H9 (cell line): ENCODE measurements around the gene SLC25A48. TPM values are rescaled to one million over a fixed set of nuclear protein-coding genes. Genes with fewer than 3 reads are reported as not detected.

Source experiments
- DNase-seq: peaks from one replicate; pipeline ENCODE4 v3.0.0-alpha.2; 2017
- H2AFZ ChIP-seq: one replicate; pipeline ENCODE4 v1.6.1; 2013; ENCODE audit warnings: mild to moderate bottlenecking, low read length, control low read depth, moderate library complexity
- H2AK5ac ChIP-seq: 2 replicates; pipeline ENCODE4 v1.6.1; 2013; ENCODE audit warnings: low read length, control low read depth, mixed read lengths; ENCODE audit not compliant: insufficient read length
- H2BK120ac ChIP-seq: one replicate; pipeline ENCODE4 v1.6.1; 2013; ENCODE audit warnings: low read depth, mild to moderate bottlenecking, low read length, control low read depth, inconsistent platforms; ENCODE audit not compliant: poor library complexity, severe bottlenecking
- H2BK12ac ChIP-seq: 2 replicates; pipeline ENCODE4 v1.6.1; 2013; ENCODE audit warnings: low read length, control low read depth, mixed read lengths, low read depth; ENCODE audit not compliant: insufficient read length
- H2BK15ac ChIP-seq: 2 replicates; pipeline ENCODE4 v1.6.1; 2013; ENCODE audit warnings: low read depth, low read length, control low read depth
- H2BK20ac ChIP-seq: one replicate; pipeline ENCODE4 v1.6.1; 2013; ENCODE audit warnings: low read depth, mild to moderate bottlenecking, low read length, control low read depth, inconsistent platforms; ENCODE audit not compliant: poor library complexity, severe bottlenecking
- H2BK5ac ChIP-seq: 2 replicates; pipeline ENCODE4 v1.6.1; 2013; ENCODE audit warnings: low read length, control low read depth, mixed read lengths; ENCODE audit not compliant: insufficient read length
- H3K14ac ChIP-seq: 2 replicates; pipeline ENCODE4 v1.6.1; 2013; ENCODE audit warnings: low read length, control low read depth; ENCODE audit not compliant: insufficient read depth
- H3K18ac ChIP-seq: 2 replicates; pipeline ENCODE4 v1.6.1; 2013; ENCODE audit warnings: low read depth, mild to moderate bottlenecking, mixed read lengths, low read length, control low read depth; ENCODE audit not compliant: insufficient read length
- H3K23ac ChIP-seq: 2 replicates; pipeline ENCODE4 v1.6.1; 2013; ENCODE audit warnings: low read length, control low read depth, mixed read lengths, low read depth; ENCODE audit not compliant: insufficient read length
- H3K23me2 ChIP-seq: 2 replicates; pipeline ENCODE4 v1.6.1; 2013; ENCODE audit warnings: low read depth, mild to moderate bottlenecking, mixed read lengths, low read length, control low read depth; ENCODE audit not compliant: insufficient read length, poor library complexity, severe bottlenecking
- H3K27ac ChIP-seq: 2 replicates; pipeline ENCODE4 v1.5.1; 2013; ENCODE audit warnings: low read length, control low read depth, mixed read lengths, low read depth; ENCODE audit not compliant: insufficient read length
- H3K27me3 ChIP-seq: 2 replicates; pipeline ENCODE4 v1.6.1; 2013; ENCODE audit warnings: low read length, control low read depth, inconsistent platforms; ENCODE audit not compliant: insufficient read depth
- H3K4ac ChIP-seq: 2 replicates; pipeline ENCODE4 v1.6.1; 2013; ENCODE audit warnings: low read depth, mild to moderate bottlenecking, control low read depth, inconsistent platforms, low read length, moderate library complexity
- H3K4me1 ChIP-seq: 2 replicates; pipeline ENCODE4 v1.6.1; 2013; ENCODE audit warnings: low read length, control low read depth, inconsistent platforms; ENCODE audit not compliant: insufficient read depth
- H3K4me2 ChIP-seq: 2 replicates; pipeline ENCODE4 v1.6.1; 2013; ENCODE audit warnings: low read length, control low read depth, mixed read lengths; ENCODE audit not compliant: insufficient read length, insufficient read depth
- H3K56ac ChIP-seq: 2 replicates; pipeline ENCODE4 v1.6.1; 2013; ENCODE audit warnings: low read depth, mild to moderate bottlenecking, mixed read lengths, low read length, control low read depth; ENCODE audit not compliant: insufficient read length
- H3K79me1 ChIP-seq: 2 replicates; pipeline ENCODE4 v1.6.1; 2013; ENCODE audit warnings: low read depth, mild to moderate bottlenecking, moderate library complexity, low read length, control low read depth, inconsistent platforms; ENCODE audit not compliant: insufficient read depth, poor library complexity, severe bottlenecking
- H3K79me2 ChIP-seq: 2 replicates; pipeline ENCODE4 v1.6.1; 2013; ENCODE audit warnings: low read length, control low read depth, inconsistent platforms; ENCODE audit not compliant: insufficient read depth
- H3K9ac ChIP-seq: 2 replicates; pipeline ENCODE4 v1.6.1; 2013; ENCODE audit warnings: low read length, control low read depth, mixed read lengths; ENCODE audit not compliant: insufficient read length; ENCODE audit errors: extremely low read depth
- H3K9me3 ChIP-seq: one replicate; pipeline ENCODE4 v1.6.1; 2013; ENCODE audit warnings: low read depth, low read length, inconsistent platforms; ENCODE audit not compliant: control insufficient read depth
- H3T11ph ChIP-seq: one replicate; pipeline ENCODE4 v1.6.1; 2013; ENCODE audit warnings: mild to moderate bottlenecking, low read length, control low read depth, inconsistent platforms
- H4K20me1 ChIP-seq: one replicate; pipeline ENCODE4 v1.6.1; 2013; ENCODE audit not compliant: control insufficient read depth, insufficient read length, insufficient read depth
- H4K5ac ChIP-seq: 2 replicates; pipeline ENCODE4 v1.6.1; 2013; ENCODE audit warnings: low read depth, mild to moderate bottlenecking, mixed read lengths, low read length, control low read depth; ENCODE audit not compliant: insufficient read length
- H4K8ac ChIP-seq: replicated peaks from 2 replicates; pipeline ENCODE4 v1.6.1; 2013; ENCODE audit warnings: low read length, control low read depth, mixed read lengths, low read depth; ENCODE audit not compliant: insufficient read length
- H4K91ac ChIP-seq: 2 replicates; pipeline ENCODE4 v1.6.1; 2013; ENCODE audit warnings: low read depth, mild to moderate bottlenecking, moderate library complexity, mixed read lengths, low read length, control low read depth; ENCODE audit not compliant: insufficient read length
- H3K27ac Mint-ChIP-seq, 3 experiments: 2 replicates in 2 of 3; 3 replicates in 1 of 3; pipeline ENCODE4 v1.8.0; 2020 to 2021; ENCODE audit warnings: mixed read lengths in 3 of 3, mild to moderate bottlenecking in 1 of 3, moderate library complexity in 1 of 3
- H3K27me3 Mint-ChIP-seq: 2 replicates; pipeline ENCODE4 v1.8.0; 2021; ENCODE audit warnings: low read depth, mild to moderate bottlenecking, moderate library complexity, mixed read lengths
- H3K36me3 Mint-ChIP-seq, 3 experiments: 2 replicates in 2 of 3; 3 replicates in 1 of 3; pipeline ENCODE4 v1.8.0; 2020 to 2021; ENCODE audit warnings: low read depth in 3 of 3, mixed read lengths in 3 of 3; ENCODE audit not compliant: insufficient read depth in 1 of 3
- H3K4me1 Mint-ChIP-seq, 2 experiments: 2 replicates each; pipeline ENCODE4 v1.8.0; 2020; ENCODE audit warnings: mixed read lengths in 2 of 2
- H3K4me3 Mint-ChIP-seq, 2 experiments: 2 replicates in 1 of 2; 3 replicates in 1 of 2; pipeline ENCODE4 v1.8.0; 2020 to 2021; ENCODE audit warnings: mild to moderate bottlenecking in 2 of 2, mixed read lengths in 2 of 2, moderate library complexity in 1 of 2
- H3K9me3 Mint-ChIP-seq, 2 experiments: 2 replicates in 1 of 2; 3 replicates in 1 of 2; pipeline ENCODE4 v1.8.0; 2020; ENCODE audit warnings: mild to moderate bottlenecking in 2 of 2, mixed read lengths in 2 of 2, moderate library complexity in 1 of 2
- WGBS: extraction: QIAGEN DNeasy Blood & Tissue Kit; methylation state at CpG from one replicate; pipeline ENCODE4 v1.1.7; 2013; ENCODE audit warnings: missing lambda C conversion rate, low lambda C conversion rate, mixed read lengths; ENCODE audit not compliant: insufficient read length; ENCODE audit errors: extremely low coverage; 5-methylcytosine and 5-hydroxymethylcytosine counted together
- total RNA-seq: library from RNA; stranded (reverse); gene quantifications from 2 replicates; pipeline ENCODE4 v1.2.1, GENCODE V29; 2021
- TF ChIP-seq, protein P1 (sequence below): fragments of 200-600 bp; sonication (generic); conservative IDR thresholded peaks from 3 replicates; pipeline ENCODE4 v1.8.0; 2021; ENCODE audit warnings: antibody characterized with exemption, mild to moderate bottlenecking

SLC25A48 gene
- total RNA-seq, 1 experiment from 2014 or later: 0.66 TPM

DNA sequence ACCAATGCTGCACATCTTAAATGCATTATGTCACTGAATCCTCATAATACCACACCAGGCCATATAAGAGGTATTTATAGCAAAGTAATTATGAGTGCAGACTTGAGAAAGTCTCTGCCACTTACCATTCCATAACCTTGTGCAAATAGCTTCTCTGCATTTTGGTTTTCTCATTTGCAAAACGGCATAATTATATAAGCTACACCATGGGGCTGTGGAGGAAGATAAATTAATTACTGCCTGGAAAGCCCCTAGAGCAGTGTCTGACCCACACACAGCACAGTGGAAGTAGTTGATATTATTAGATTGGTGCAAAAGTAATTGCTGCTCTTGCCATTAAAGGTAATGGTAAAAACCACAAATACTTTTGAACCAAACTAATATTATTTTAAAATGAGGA, 70.7 kb downstream of the SLC25A48 start:
- no peak overlapping the region for H2AK5ac ChIP-seq
- no peak overlapping the region for H3K27ac ChIP-seq
- H2BK5ac ChIP-seq: no peak overlapping the region
- Mint-ChIP-seq H3K9me3 (no peaks in the 10 kb centered on the region), H3K36me3 (no peaks in the 10 kb centered on the region), H3K27me3 (peaks cover 56% of the 10 kb centered on the region), H3K4me1 (no peaks in the 10 kb centered on the region), H3K4me3 (no peak overlapping the region), H3K27ac (no peak overlapping the region)
- no peaks in the 10 kb centered on the region for H3K9me3 ChIP-seq
- WGBS: no CpG with 5 or more reads among the region's 1 CpG
- no peak overlapping the region for H4K5ac ChIP-seq
- no peak overlapping the region for H4K8ac ChIP-seq
- H3T11ph ChIP-seq: no peak overlapping the region
- H3K27me3 ChIP-seq: no peaks in the 10 kb centered on the region
- H2BK12ac ChIP-seq: no peak overlapping the region
- H3K4me1 ChIP-seq: no peaks in the 10 kb centered on the region
- no peak overlapping the region for H3K18ac ChIP-seq
- H3K23me2 ChIP-seq: no peaks in the 10 kb centered on the region
- no peaks in the 10 kb centered on the region for H3K79me2 ChIP-seq
- no peaks in the 10 kb centered on the region for H4K20me1 ChIP-seq
- H3K14ac ChIP-seq: no peak overlapping the region
- no peak overlapping the region for H3K23ac ChIP-seq
- H2BK15ac ChIP-seq: no peak overlapping the region
- no peak overlapping the region for H3K4ac ChIP-seq
- no peak for DNase-seq
- TF ChIP-seq, protein P1, sequence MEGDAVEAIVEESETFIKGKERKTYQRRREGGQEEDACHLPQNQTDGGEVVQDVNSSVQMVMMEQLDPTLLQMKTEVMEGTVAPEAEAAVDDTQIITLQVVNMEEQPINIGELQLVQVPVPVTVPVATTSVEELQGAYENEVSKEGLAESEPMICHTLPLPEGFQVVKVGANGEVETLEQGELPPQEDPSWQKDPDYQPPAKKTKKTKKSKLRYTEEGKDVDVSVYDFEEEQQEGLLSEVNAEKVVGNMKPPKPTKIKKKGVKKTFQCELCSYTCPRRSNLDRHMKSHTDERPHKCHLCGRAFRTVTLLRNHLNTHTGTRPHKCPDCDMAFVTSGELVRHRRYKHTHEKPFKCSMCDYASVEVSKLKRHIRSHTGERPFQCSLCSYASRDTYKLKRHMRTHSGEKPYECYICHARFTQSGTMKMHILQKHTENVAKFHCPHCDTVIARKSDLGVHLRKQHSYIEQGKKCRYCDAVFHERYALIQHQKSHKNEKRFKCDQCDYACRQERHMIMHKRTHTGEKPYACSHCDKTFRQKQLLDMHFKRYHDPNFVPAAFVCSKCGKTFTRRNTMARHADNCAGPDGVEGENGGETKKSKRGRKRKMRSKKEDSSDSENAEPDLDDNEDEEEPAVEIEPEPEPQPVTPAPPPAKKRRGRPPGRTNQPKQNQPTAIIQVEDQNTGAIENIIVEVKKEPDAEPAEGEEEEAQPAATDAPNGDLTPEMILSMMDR: no peak
- H2AFZ ChIP-seq: no peak overlapping the region
- no peak overlapping the region for H3K9ac ChIP-seq
- H2BK20ac ChIP-seq: no peak overlapping the region
- H3K56ac ChIP-seq: no peak overlapping the region
- no peak overlapping the region for H4K91ac ChIP-seq
- H3K4me2 ChIP-seq: no peak overlapping the region
- H2BK120ac ChIP-seq: no peak overlapping the region
- H3K79me1 ChIP-seq: no peaks in the 10 kb centered on the region
